ENCODE results near the gene KDM1A.

- TF ChIP-seq CTCF (IDR thresholded peaks at IDR 0.05) (no peak), POLR2A (IDR thresholded peaks at IDR 0.05) (no peak), POLR2AphosphoS5 (IDR thresholded peaks at IDR 0.05; ENCODE audit: insufficient read depth in 1 of 2, low read depth in 1 of 2) (no peak)
These were observed 46.5 kb upstream of the KDM1A start, which contains the start of gene LACTBL1 for GRCh38 chr1:22972760-22973159.
